ENCODE measurements around the gene CCBE1.
"Not testable (repeated sequence)": the region's sequence is repeated elsewhere in the genome, so short reads cannot be mapped to it uniquely, and the experiment has no call there.

DNA sequence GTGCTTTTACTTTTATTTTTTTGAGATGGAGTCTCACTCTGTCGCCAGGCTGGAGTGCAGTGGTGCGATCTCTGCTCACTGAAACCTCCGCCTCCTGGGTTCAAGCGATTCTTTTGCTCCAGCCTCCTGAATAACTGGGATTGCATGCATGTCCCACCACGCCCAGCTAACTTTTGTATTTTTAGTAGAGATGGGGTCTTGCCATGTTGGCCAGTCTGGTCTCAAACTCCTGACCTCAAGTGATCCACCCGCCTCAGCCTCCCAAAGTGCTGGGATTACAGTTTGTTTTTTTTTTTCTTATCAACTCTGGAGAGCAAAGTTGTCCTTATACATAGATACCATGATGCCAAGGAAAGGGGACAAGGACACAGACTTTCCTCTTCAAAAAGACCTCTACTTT, 181.3 kb downstream of the CCBE1 start:
- TF ChIP-seq, protein P1, sequence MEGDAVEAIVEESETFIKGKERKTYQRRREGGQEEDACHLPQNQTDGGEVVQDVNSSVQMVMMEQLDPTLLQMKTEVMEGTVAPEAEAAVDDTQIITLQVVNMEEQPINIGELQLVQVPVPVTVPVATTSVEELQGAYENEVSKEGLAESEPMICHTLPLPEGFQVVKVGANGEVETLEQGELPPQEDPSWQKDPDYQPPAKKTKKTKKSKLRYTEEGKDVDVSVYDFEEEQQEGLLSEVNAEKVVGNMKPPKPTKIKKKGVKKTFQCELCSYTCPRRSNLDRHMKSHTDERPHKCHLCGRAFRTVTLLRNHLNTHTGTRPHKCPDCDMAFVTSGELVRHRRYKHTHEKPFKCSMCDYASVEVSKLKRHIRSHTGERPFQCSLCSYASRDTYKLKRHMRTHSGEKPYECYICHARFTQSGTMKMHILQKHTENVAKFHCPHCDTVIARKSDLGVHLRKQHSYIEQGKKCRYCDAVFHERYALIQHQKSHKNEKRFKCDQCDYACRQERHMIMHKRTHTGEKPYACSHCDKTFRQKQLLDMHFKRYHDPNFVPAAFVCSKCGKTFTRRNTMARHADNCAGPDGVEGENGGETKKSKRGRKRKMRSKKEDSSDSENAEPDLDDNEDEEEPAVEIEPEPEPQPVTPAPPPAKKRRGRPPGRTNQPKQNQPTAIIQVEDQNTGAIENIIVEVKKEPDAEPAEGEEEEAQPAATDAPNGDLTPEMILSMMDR (IDR thresholded peaks at IDR 0.05 in 8 of 11, conservative IDR thresholded peaks at IDR 0.05 in 3 of 11) = not testable (repeated sequence)
- not testable (repeated sequence) for TF ChIP-seq POLR2A, POLR2AphosphoS5 (IDR thresholded peaks at IDR 0.05)
